Neural cell (in vitro differentiated cells): ENCODE data around the gene PIAS4. TPM values are rescaled to one million over a fixed set of nuclear protein-coding genes. Genes with fewer than 3 reads are reported as not detected.

Experiments
- H2AFZ ChIP-seq: fragments of 200-600, 300-800 bp; sonication (generic), shearing (Covaris generic); 2 replicates; pipeline ENCODE4 v1.6.0; 2014; ENCODE audit warnings: low read depth, mild to moderate bottlenecking, antibody characterized with exemption, low read length, moderate library complexity
- H3F3A ChIP-seq: fragments of 200-600 bp; shearing (Covaris generic); 2 replicates; pipeline ENCODE4 v1.6.1; 2016; ENCODE audit warnings: mild to moderate bottlenecking, moderate library complexity, mixed read lengths, antibody characterized with exemption, low read length; ENCODE audit not compliant: insufficient read depth, poor library complexity, severe bottlenecking
- H3K27ac ChIP-seq: fragments of 200-600, 300-800 bp; sonication (generic), shearing (Covaris generic); 2 replicates; pipeline ENCODE4 v1.5.1; 2014; ENCODE audit warnings: mild to moderate bottlenecking, low read length, moderate library complexity
- H3K27me3 ChIP-seq: fragments of 300-800, 200-600 bp; sonication (generic), shearing (Covaris generic); 2 replicates; pipeline ENCODE4 v1.6.0; 2014; ENCODE audit warnings: mild to moderate bottlenecking, low read depth, low read length, moderate library complexity; ENCODE audit not compliant: insufficient read depth
- H3K36me3 ChIP-seq: fragments of 300-800, 200-600 bp; sonication (generic), shearing (Covaris generic); 2 replicates; pipeline ENCODE4 v1.5.1; 2014; ENCODE audit warnings: mild to moderate bottlenecking, antibody characterized with exemption, low read length, moderate library complexity; ENCODE audit not compliant: insufficient read depth
- H3K4me2 ChIP-seq: fragments of 300-800, 200-600 bp; sonication (generic), shearing (Covaris generic); 2 replicates; pipeline ENCODE4 v1.6.0; 2014; ENCODE audit warnings: mild to moderate bottlenecking, low read length
- H3K4me3 ChIP-seq: fragments of 300-800, 200-600 bp; sonication (generic), shearing (Covaris generic); 2 replicates; pipeline ENCODE4 v1.5.1; 2014; ENCODE audit warnings: mild to moderate bottlenecking, low read length, moderate library complexity
- H3K79me2 ChIP-seq: fragments of 200-600 bp; shearing (Covaris generic); replicated peaks from 2 replicates; pipeline ENCODE4 v1.6.0; 2014; ENCODE audit warnings: mild to moderate bottlenecking, low read length, moderate library complexity; ENCODE audit not compliant: insufficient read depth
- H3K9ac ChIP-seq: fragments of 300-800, 200-600 bp; sonication (generic), shearing (Covaris generic); 2 replicates; pipeline ENCODE4 v1.6.1; 2016; ENCODE audit warnings: mild to moderate bottlenecking, low read length, mixed read lengths
- H3K9me2 ChIP-seq: fragments of 200-600 bp; shearing (Covaris generic); 2 replicates; pipeline ENCODE4 v1.6.1; 2016; ENCODE audit warnings: mild to moderate bottlenecking, low read length, mixed read lengths; ENCODE audit not compliant: insufficient read depth
- H3K9me3 ChIP-seq: fragments of 200-600, 300-800 bp; sonication (generic), shearing (Covaris generic); 2 replicates; pipeline ENCODE4 v1.6.1; 2016; ENCODE audit warnings: mild to moderate bottlenecking, mixed run types, low read length, moderate library complexity, mixed read lengths
- H4K20me1 ChIP-seq: fragments of 200-600 bp; shearing (Covaris generic); 2 replicates; pipeline ENCODE4 v1.6.1; 2016; ENCODE audit warnings: mild to moderate bottlenecking, mixed run types; ENCODE audit not compliant: insufficient read depth
- EP300 ChIP-seq: fragments of 450-650 bp; conservative IDR thresholded peaks from 2 replicates; pipeline ENCODE4 v1.6.1; 2014; ENCODE audit warnings: antibody characterized with exemption, mild to moderate bottlenecking, moderate library complexity; ENCODE audit not compliant: poor library complexity, severe bottlenecking
- EZH2 ChIP-seq: fragments of 200-600, 300-800 bp; shearing (Covaris generic), sonication (generic); IDR thresholded peaks from 2 replicates; pipeline ENCODE4 v1.6.1; 2014; ENCODE audit warnings: antibody characterized with exemption, low read length, borderline replicate concordance, mild to moderate bottlenecking; ENCODE audit not compliant: insufficient read depth, poor library complexity, severe bottlenecking
- MXI1 ChIP-seq: fragments of 450-650 bp; conservative IDR thresholded peaks from 2 replicates; pipeline ENCODE4 v1.6.1; 2014; ENCODE audit warnings: antibody characterized with exemption, mild to moderate bottlenecking; ENCODE audit not compliant: poor library complexity, severe bottlenecking
- POLR2AphosphoS5 ChIP-seq: IDR thresholded peaks from 2 replicates; pipeline ENCODE4 v1.6.1; 2012
- RAD21 ChIP-seq: fragments of 450-650 bp; conservative IDR thresholded peaks from 2 replicates; pipeline ENCODE4 v1.6.1; 2014; ENCODE audit warnings: antibody characterized with exemption, mild to moderate bottlenecking, moderate library complexity
- SMC3 ChIP-seq: fragments of 450-650 bp; conservative IDR thresholded peaks from 2 replicates; pipeline ENCODE4 v1.6.1; 2014; ENCODE audit warnings: antibody characterized with exemption, mild to moderate bottlenecking, moderate library complexity; ENCODE audit not compliant: poor library complexity
- TAF1 ChIP-seq: IDR thresholded peaks from 2 replicates; pipeline ENCODE4 v1.6.1; 2012; ENCODE audit warnings: low read depth
- polyA plus RNA-seq: library from polyadenylated mRNA; depleted of rRNA; stranded (reverse); fragments of >200 nt; gene quantifications from 2 replicates; pipeline ENCODE4 v1.2.3, GENCODE V29; 2014
- TF ChIP-seq, protein P1 (sequence below): fragments of 450-650 bp; IDR thresholded peaks from 2 replicates; pipeline ENCODE4 v1.5.1; 2014; ENCODE audit warnings: antibody characterized with exemption, mild to moderate bottlenecking, moderate library complexity; ENCODE audit not compliant: poor library complexity, severe bottlenecking
- TF ChIP-seq, protein P2 (sequence below): IDR thresholded peaks from 2 replicates; pipeline ENCODE4 v1.6.1; 2012; ENCODE audit warnings: borderline replicate concordance

The PIAS4 gene
- polyA plus RNA-seq, 1 donor from 2014 or later, result 22.3 TPM

DNA sequence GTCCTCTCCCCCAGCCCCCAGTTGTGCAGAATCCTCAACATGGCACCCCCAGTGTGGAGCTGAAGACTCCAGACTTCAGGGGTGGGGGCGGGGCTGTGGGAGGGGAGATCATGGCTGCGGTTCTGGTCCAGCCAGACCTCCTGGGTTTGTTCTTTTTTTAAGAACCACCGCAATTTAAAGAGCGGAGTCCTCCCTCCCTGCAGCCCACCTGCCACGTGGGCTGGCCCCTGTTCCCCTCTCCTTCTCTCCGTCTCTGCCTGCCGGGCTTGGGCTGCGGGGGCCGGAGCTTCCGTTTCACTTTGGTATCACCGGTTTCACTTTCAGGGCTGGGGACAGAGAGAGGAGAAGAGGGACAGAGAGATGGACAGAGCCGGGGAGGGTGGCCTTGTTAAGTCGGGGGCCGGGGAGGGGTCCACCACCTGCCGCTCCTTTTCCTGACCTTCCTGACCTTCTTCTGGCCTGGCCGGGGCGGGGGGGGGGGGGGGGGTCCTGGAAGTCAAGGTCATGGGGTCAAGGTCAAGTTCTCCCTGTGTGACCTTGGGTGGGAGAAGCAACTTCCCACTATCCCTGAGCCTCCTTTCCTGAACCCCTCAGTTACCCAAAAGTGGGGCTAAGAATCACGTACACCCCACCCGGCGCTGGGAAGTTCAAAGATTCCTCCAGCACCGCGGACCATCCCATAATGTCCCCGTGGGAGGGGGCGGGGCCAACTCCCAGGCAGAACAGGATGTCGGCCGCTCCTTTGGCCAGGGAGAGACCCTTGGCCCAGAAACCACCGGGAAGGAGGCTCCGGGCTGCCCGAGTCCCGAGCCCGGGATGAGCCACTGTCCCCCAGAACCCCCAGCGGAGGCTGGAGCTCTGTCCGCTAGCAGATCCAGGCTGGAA lies 70.5 kb downstream of the PIAS4 start:
- no peaks in the 10 kb centered on the region for H3K36me3 ChIP-seq
- H2AFZ ChIP-seq, result no peak overlapping the region
- no peak overlapping the region for H3K4me2 ChIP-seq
- H3K9me2 ChIP-seq, result no peaks in the 10 kb centered on the region
- no peaks in the 10 kb centered on the region for H3K79me2 ChIP-seq
- H3K9ac ChIP-seq, result no peak overlapping the region
- H3K4me3 ChIP-seq, result no peak overlapping the region
- H3K27me3 ChIP-seq, result no peaks in the 10 kb centered on the region
- H3K27ac ChIP-seq, result no peak overlapping the region
- no peaks in the 10 kb centered on the region for H4K20me1 ChIP-seq
- no peaks in the 10 kb centered on the region for H3K9me3 ChIP-seq
- H3F3A ChIP-seq, result no peaks in the 10 kb centered on the region
- TF ChIP-seq MXI1 (no peak), POLR2AphosphoS5 (no peak), TAF1 (no peak), SMC3 (no peak), RAD21 (no peak), EZH2 (no peak), EP300 (no peak)
- TF ChIP-seq, protein P1, sequence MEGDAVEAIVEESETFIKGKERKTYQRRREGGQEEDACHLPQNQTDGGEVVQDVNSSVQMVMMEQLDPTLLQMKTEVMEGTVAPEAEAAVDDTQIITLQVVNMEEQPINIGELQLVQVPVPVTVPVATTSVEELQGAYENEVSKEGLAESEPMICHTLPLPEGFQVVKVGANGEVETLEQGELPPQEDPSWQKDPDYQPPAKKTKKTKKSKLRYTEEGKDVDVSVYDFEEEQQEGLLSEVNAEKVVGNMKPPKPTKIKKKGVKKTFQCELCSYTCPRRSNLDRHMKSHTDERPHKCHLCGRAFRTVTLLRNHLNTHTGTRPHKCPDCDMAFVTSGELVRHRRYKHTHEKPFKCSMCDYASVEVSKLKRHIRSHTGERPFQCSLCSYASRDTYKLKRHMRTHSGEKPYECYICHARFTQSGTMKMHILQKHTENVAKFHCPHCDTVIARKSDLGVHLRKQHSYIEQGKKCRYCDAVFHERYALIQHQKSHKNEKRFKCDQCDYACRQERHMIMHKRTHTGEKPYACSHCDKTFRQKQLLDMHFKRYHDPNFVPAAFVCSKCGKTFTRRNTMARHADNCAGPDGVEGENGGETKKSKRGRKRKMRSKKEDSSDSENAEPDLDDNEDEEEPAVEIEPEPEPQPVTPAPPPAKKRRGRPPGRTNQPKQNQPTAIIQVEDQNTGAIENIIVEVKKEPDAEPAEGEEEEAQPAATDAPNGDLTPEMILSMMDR, result no peak
- TF ChIP-seq, protein P2, sequence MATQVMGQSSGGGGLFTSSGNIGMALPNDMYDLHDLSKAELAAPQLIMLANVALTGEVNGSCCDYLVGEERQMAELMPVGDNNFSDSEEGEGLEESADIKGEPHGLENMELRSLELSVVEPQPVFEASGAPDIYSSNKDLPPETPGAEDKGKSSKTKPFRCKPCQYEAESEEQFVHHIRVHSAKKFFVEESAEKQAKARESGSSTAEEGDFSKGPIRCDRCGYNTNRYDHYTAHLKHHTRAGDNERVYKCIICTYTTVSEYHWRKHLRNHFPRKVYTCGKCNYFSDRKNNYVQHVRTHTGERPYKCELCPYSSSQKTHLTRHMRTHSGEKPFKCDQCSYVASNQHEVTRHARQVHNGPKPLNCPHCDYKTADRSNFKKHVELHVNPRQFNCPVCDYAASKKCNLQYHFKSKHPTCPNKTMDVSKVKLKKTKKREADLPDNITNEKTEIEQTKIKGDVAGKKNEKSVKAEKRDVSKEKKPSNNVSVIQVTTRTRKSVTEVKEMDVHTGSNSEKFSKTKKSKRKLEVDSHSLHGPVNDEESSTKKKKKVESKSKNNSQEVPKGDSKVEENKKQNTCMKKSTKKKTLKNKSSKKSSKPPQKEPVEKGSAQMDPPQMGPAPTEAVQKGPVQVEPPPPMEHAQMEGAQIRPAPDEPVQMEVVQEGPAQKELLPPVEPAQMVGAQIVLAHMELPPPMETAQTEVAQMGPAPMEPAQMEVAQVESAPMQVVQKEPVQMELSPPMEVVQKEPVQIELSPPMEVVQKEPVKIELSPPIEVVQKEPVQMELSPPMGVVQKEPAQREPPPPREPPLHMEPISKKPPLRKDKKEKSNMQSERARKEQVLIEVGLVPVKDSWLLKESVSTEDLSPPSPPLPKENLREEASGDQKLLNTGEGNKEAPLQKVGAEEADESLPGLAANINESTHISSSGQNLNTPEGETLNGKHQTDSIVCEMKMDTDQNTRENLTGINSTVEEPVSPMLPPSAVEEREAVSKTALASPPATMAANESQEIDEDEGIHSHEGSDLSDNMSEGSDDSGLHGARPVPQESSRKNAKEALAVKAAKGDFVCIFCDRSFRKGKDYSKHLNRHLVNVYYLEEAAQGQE, result no peak

DNA sequence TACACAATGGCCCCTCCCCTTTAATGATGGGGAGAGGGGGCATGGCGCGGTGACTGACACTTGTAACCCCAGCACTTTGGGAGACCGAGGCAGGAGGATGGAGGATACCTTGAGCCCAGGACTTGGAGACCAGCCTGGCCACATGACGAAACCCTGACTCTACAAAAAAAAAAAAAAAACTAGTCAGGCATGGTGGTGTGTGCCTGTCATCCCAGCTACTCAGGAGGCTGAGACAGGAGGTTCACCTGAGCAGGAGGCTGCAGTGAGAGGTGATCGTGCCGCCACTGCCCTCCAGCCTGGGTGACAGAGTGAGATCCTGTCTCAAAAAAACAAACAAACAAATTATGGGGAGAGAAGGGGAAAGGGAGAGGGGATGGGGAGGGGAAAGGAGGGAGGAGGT lies 72.9 kb downstream of the PIAS4 start:
- H3K9me2 ChIP-seq, result no peaks in the 10 kb centered on the region

More for the DNA sequence above, 72.9 kb downstream of the PIAS4 start:
- H3K27me3 ChIP-seq, result no peaks in the 10 kb centered on the region
- TF ChIP-seq MXI1, result no peak
- TF ChIP-seq, protein P1, result no peak
- TF ChIP-seq, protein P2, result no peak
- TF ChIP-seq EZH2, result no peak
- no peaks in the 10 kb centered on the region for H3F3A ChIP-seq
- H3K36me3 ChIP-seq, result no peaks in the 10 kb centered on the region
- no peak overlapping the region for H2AFZ ChIP-seq
- H3K4me2 ChIP-seq, result no peak overlapping the region
- H3K79me2 ChIP-seq, result no peaks in the 10 kb centered on the region
- no peak overlapping the region for H3K4me3 ChIP-seq
- H3K9me3 ChIP-seq, result no peaks in the 10 kb centered on the region
- H4K20me1 ChIP-seq, result no peaks in the 10 kb centered on the region
- no peak overlapping the region for H3K27ac ChIP-seq
- no peak overlapping the region for H3K9ac ChIP-seq
